OCI-LY7 (cell line): ENCODE results near the gene KCNE4. TPM values are rescaled to one million over a fixed set of nuclear protein-coding genes. Genes with fewer than 3 reads are reported as not detected.

Source experiments
- BruUV-seq: library from RNA; stranded (reverse); fragments of 400-500 nt; replicated peaks from 2 replicates; lab custom pipeline; 2021; lab: Mats Ljungman, UMichigan
- CTCF ChIA-PET: fragments of 300-600 bp; sonication (Branson Sonifier 250); formaldehyde crosslinking; loops from one replicate; lab custom pipeline; 2022; ENCODE audit warnings: antibody characterized with exemption; ENCODE audit not compliant: unreplicated experiment; lab: Charles Lee
- POLR2A ChIA-PET: fragments of 300-600 bp; sonication (Branson Sonifier 250); formaldehyde crosslinking; loops from one replicate; lab custom pipeline; 2022; ENCODE audit warnings: antibody characterized with exemption; lab: Charles Lee
- DNase-seq: peaks from one replicate; pipeline ENCODE4 v3.0.0-alpha.2; 2015; ENCODE audit warnings: low spot score
- H2AFZ ChIP-seq: fragments of 200-600 bp; sonication (generic), shearing (Covaris generic); 2 replicates; pipeline ENCODE4 v1.6.1; 2014; ENCODE audit warnings: mild to moderate bottlenecking, antibody characterized with exemption, low read length, moderate library complexity
- H3K27ac ChIP-seq: fragments of 200-600 bp; sonication (generic); 2 replicates; pipeline ENCODE4 v1.5.1; 2014; ENCODE audit warnings: mixed run types, low read depth, mild to moderate bottlenecking, moderate library complexity, low read length, inconsistent platforms; ENCODE audit not compliant: poor library complexity, severe bottlenecking
- H3K36me3 ChIP-seq: fragments of 200-600 bp; sonication (generic); 2 replicates; pipeline ENCODE4 v1.6.1; 2014; ENCODE audit warnings: mild to moderate bottlenecking, antibody characterized with exemption, low read length, moderate library complexity, mixed read lengths; ENCODE audit not compliant: insufficient read depth
- H3K4me1 ChIP-seq: fragments of 200-600 bp; sonication (generic); 2 replicates; pipeline ENCODE4 v1.5.1; 2014; ENCODE audit warnings: mild to moderate bottlenecking, low read length; ENCODE audit not compliant: insufficient read depth, poor library complexity, severe bottlenecking
- H3K4me2 ChIP-seq: fragments of 200-600 bp; sonication (generic); 2 replicates; pipeline ENCODE4 v1.6.1; 2014; ENCODE audit warnings: mild to moderate bottlenecking, low read length
- H3K4me3 ChIP-seq: fragments of 200-600 bp; sonication (generic); 2 replicates; pipeline ENCODE4 v1.5.1; 2014; ENCODE audit warnings: mild to moderate bottlenecking, low read depth, low read length; ENCODE audit not compliant: poor library complexity, severe bottlenecking
- H3K79me2 ChIP-seq: fragments of 200-600 bp; sonication (generic); 2 replicates; pipeline ENCODE4 v1.6.1; 2016; ENCODE audit warnings: low read depth, mild to moderate bottlenecking, low read length, moderate library complexity, mixed read lengths; ENCODE audit not compliant: insufficient read depth
- H3K9me2 ChIP-seq: fragments of 200-600 bp; sonication (generic); 2 replicates; pipeline ENCODE4 v1.6.1; 2016; ENCODE audit warnings: mild to moderate bottlenecking, low read length, mixed read lengths; ENCODE audit not compliant: insufficient read depth
- H3K9me3 ChIP-seq: fragments of 200-600 bp; sonication (generic); 2 replicates; pipeline ENCODE4 v1.6.1; 2014; ENCODE audit warnings: mild to moderate bottlenecking, mixed run types, low read length, mixed read lengths
- H4K20me1 ChIP-seq: fragments of 200-600 bp; sonication (generic); 2 replicates; pipeline ENCODE4 v1.6.1; 2014; ENCODE audit warnings: mild to moderate bottlenecking, antibody characterized with exemption, low read length, moderate library complexity, mixed read lengths; ENCODE audit not compliant: insufficient read depth
- CTCF ChIP-seq: fragments of 200-600 bp; sonication (generic); conservative IDR thresholded peaks from 2 replicates; pipeline ENCODE4 v1.5.1; 2014; ENCODE audit warnings: mild to moderate bottlenecking, antibody characterized with exemption, low read length, moderate library complexity, mixed read lengths
- EZH2phosphoT487 ChIP-seq: fragments of 200-600 bp; sonication (generic); IDR thresholded peaks from 2 replicates; pipeline ENCODE4 v1.6.1; 2018; ENCODE audit warnings: low read depth, borderline replicate concordance, mild to moderate bottlenecking, mixed run types, antibody characterized with exemption, low read length, moderate library complexity, mixed read lengths
- intact Hi-C: fragments of 100-400 bp; cut with micrococcal nuclease; formaldehyde crosslinking; loops from one replicate; pipeline ENCODE4 v1.10.0; 2022; ENCODE audit not compliant: unreplicated experiment
- total RNA-seq, 2 experiments: library from RNA; depleted of rRNA in 1 of 2; stranded (reverse); fragments of >200 nt in 1 of 2; shearing (Covaris generic) in 1 of 2; gene quantifications; 2 replicates each; pipeline ENCODE4 v1.2.3, GENCODE V29; 2014 to 2022

The KCNE4 gene
- total RNA-seq, 2 experiments from 2014 or later, result not detected

- no peak for DNase-seq
- BruUV-seq, result no TSS peak
- Histone ChIP-seq H3K4me3 (no peak overlapping the region), H3K9me3 (no peaks in the 10 kb centered on the region), H3K4me2 (no peak overlapping the region), H3K79me2 (no peaks in the 10 kb centered on the region), H3K27ac (no peak overlapping the region), H3K4me1 (no peaks in the 10 kb centered on the region), H3K36me3 (no peaks in the 10 kb centered on the region), H3K9me2 (no peaks in the 10 kb centered on the region), H2AFZ (no peak overlapping the region), H4K20me1 (no peaks in the 10 kb centered on the region)
- no peak for TF ChIP-seq EZH2phosphoT487
- no peak for TF ChIP-seq CTCF
- POLR2A ChIA-PET, result interaction anchor here (0.6 kb wide), 1 partner anchor 103 kb away, joined by 4 read pairs; no protein-coding TSS in a partner anchor
- CTCF ChIA-PET, result no interaction called here
- intact Hi-C loops, result no loop called here
Observed at GRCh38 chr2:223068071-223068470, 16.1 kb downstream of the KCNE4 start.

GRCh38 chr2:223069465-223069864, 17.5 kb downstream of the KCNE4 start:
- CTCF ChIA-PET, result no interaction called here

More at GRCh38 chr2:223069465-223069864, 17.5 kb downstream of the KCNE4 start:
- no peak for TF ChIP-seq EZH2phosphoT487
- no peak for TF ChIP-seq CTCF
- H3K4me3 ChIP-seq, result no peak overlapping the region
- BruUV-seq, result no TSS peak
- H2AFZ ChIP-seq, result no peak overlapping the region
- H3K79me2 ChIP-seq, result no peaks in the 10 kb centered on the region
- intact Hi-C loops, result no loop called here
- no peaks in the 10 kb centered on the region for H4K20me1 ChIP-seq
- POLR2A ChIA-PET, result interaction anchor here (0.6 kb wide), 1 partner anchor 243 kb away, joined by 3 read pairs; no protein-coding TSS in a partner anchor
- H3K27ac ChIP-seq, result no peak overlapping the region
- no peaks in the 10 kb centered on the region for H3K9me3 ChIP-seq
- no peaks in the 10 kb centered on the region for H3K36me3 ChIP-seq
- H3K9me2 ChIP-seq, result no peaks in the 10 kb centered on the region
- no peaks in the 10 kb centered on the region for H3K4me1 ChIP-seq
- DNase-seq, result no peak
- no peak overlapping the region for H3K4me2 ChIP-seq
